HG03378 (cell line): ENCODE measurements around the gene SLITRK1.

ENCODE experiments used
- ATAC-seq: cut with Tn5 transposase; IDR thresholded peaks from one replicate; pipeline ENCODE4 v1.9.1; 2021; ENCODE audit warnings: mild to moderate bottlenecking, moderate library complexity; ENCODE audit not compliant: unreplicated experiment

SLITRK1 gene, protein sequence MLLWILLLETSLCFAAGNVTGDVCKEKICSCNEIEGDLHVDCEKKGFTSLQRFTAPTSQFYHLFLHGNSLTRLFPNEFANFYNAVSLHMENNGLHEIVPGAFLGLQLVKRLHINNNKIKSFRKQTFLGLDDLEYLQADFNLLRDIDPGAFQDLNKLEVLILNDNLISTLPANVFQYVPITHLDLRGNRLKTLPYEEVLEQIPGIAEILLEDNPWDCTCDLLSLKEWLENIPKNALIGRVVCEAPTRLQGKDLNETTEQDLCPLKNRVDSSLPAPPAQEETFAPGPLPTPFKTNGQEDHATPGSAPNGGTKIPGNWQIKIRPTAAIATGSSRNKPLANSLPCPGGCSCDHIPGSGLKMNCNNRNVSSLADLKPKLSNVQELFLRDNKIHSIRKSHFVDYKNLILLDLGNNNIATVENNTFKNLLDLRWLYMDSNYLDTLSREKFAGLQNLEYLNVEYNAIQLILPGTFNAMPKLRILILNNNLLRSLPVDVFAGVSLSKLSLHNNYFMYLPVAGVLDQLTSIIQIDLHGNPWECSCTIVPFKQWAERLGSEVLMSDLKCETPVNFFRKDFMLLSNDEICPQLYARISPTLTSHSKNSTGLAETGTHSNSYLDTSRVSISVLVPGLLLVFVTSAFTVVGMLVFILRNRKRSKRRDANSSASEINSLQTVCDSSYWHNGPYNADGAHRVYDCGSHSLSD

GRCh38 chr13:83881917-83882605 lies at the start of gene SLITRK1:
TSS of gene SLITRK1 (minus strand) at chr13:83882474. CDS start at chr13:83881507, 967 bp downstream.
- no peak for ATAC-seq

DNA sequence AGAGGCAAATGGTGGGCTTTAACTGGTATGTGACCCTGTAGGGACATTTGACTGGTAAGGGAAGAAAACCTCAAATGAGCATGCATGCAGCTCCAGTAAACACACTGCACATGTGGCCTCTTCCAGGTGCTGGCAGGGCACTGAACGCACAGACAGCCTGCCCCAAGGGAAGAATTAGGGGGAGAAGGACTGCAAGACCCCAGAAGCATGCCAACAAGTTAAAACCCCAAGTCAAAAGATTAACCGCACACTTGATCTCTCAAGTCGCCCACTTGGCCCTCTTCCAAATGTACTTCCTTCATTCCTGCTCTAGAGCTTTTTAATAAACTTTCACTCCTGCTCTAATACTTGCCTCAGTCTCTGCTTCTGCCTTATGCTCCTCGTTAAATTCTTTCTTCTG lies 46.9 kb upstream of the SLITRK1 start:
- no peak for ATAC-seq

DNA sequence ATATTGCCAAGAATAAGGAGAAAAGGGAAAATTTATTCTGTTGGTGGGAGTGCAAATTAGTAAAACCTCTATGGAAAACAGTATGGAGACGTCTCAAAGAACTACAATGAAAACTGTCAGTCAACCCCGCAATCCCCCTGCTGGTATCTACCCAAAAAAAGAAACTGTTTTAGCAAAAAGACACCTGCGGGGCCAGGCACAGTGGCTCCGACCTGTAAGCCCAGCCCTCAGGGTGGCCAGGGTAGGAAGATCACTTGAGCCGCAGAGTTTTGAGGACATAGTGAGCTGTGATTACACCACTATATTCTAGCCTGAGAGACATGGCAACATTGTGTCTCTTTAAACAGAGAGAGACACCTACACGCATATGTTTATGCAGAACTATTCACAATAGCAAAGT lies 37.5 kb upstream of the SLITRK1 start:
- ATAC-seq, result no peak

DNA sequence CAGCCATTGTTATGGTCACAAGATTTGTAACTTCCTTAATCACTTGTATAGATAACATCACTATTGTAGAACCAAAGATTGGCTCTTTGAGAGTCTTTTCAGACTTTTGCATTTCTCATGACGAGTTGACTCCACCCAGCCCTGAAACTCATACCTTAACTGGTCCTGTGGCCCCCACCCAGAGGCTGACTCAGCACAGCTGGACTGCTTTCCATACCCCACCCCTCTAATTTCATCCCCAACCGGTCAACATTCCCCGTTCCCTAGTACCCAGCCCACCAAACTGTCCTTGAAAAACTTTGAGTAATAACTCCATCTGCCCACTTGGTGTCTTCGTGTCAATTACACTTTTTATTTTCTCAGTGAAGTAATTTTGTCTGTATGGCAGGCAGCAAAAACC lies 32.1 kb upstream of the SLITRK1 start:
- no peak for ATAC-seq

GRCh38 chr13:83907196-83907989 lies 25.1 kb upstream of the SLITRK1 start:
- ATAC-seq, result no peak

GRCh38 chr13:83906240-83906820 lies 24.1 kb upstream of the SLITRK1 start:
- ATAC-seq, result no peak

- ATAC-seq, result no peak
These were observed 23.4 kb upstream of the SLITRK1 start for GRCh38 chr13:83905641-83906040.

GRCh38 chr13:83895994-83896580 lies 13.8 kb upstream of the SLITRK1 start:
- ATAC-seq, result no peak

- no peak for ATAC-seq
These were observed 8.1 kb upstream of the SLITRK1 start for GRCh38 chr13:83890358-83890757.

GRCh38 chr13:83884141-83884540 lies 1.9 kb upstream of the SLITRK1 start:
- no peak for ATAC-seq

GRCh38 chr13:83883061-83883523 lies 818 bp upstream of the SLITRK1 start:
- no peak for ATAC-seq

DNA sequence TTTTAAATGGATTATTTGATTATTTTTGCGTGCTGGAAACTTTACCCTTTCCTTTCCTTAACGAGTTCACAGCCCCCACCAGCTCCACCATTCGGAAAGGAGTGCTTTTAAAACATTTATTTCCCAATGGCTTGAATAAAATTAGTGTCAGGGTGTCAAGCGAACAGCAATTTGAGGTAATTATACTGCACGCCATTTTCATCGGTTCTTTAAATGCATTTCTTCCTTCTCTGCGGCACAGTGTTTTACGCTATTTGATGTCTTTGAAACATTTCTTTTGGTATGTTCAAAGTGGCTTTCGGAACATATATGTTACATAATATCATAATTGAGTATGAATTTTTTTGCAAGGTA lies 309 bp upstream of the SLITRK1 start:
- ATAC-seq, result no peak

DNA sequence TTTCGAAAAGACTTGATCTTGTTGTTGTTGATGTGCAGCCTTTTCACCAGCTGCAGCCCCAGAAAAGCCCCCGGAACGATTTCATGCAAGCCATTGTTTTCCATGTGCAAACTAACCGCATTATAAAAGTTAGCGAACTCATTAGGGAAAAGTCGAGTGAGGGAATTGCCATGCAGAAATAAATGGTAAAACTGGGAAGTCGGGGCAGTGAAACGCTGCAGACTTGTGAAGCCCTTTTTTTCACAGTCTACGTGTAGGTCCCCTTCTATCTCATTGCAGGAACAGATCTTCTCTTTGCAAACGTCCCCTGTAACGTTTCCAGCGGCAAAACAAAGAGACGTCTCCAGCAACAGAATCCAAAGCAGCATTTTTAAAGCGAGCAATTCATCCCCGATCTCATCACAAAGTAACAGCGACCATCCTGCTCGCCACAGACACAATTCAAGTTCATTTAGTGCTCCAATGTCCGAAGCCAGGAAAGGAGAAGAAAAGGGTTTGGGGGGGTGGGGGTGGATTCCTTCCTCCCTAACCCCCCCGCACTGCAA lies 1.1 kb downstream of the SLITRK1 start:
- ATAC-seq, result no peak

DNA sequence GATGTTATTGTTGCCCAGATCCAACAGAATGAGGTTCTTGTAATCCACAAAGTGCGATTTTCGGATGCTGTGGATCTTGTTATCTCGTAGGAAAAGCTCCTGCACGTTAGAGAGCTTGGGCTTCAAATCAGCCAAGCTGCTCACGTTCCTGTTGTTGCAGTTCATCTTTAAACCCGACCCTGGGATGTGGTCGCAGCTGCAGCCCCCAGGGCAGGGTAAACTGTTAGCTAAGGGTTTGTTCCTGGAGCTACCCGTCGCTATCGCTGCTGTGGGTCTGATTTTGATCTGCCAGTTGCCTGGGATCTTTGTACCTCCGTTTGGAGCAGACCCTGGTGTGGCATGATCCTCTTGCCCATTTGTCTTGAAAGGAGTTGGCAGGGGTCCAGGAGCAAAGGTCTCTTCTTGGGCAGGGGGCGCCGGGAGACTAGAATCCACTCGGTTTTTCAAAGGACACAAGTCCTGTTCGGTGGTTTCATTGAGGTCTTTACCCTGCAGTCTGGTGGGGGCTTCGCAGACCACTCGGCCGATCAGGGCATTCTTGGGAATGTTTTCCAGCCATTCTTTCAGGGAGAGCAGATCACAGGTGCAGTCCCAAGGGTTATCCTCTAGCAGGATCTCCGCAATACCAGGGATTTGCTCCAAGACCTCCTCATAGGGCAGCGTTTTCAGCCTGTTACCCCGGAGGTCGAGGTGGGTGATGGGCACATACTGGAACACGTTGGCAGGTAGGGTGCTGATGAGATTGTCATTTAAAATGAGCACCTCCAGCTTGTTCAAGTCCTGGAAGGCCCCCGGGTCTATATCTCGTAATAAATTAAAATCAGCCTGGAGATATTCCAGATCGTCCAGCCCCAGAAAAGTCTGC lies 1.8 kb downstream of the SLITRK1 start:
- ATAC-seq, result no peak

- no peak for ATAC-seq
These were observed 2.7 kb downstream of the SLITRK1 start for GRCh38 chr13:83879431-83880171.

GRCh38 chr13:83878691-83879430 lies 3.4 kb downstream of the SLITRK1 start:
- ATAC-seq, result no peak

DNA sequence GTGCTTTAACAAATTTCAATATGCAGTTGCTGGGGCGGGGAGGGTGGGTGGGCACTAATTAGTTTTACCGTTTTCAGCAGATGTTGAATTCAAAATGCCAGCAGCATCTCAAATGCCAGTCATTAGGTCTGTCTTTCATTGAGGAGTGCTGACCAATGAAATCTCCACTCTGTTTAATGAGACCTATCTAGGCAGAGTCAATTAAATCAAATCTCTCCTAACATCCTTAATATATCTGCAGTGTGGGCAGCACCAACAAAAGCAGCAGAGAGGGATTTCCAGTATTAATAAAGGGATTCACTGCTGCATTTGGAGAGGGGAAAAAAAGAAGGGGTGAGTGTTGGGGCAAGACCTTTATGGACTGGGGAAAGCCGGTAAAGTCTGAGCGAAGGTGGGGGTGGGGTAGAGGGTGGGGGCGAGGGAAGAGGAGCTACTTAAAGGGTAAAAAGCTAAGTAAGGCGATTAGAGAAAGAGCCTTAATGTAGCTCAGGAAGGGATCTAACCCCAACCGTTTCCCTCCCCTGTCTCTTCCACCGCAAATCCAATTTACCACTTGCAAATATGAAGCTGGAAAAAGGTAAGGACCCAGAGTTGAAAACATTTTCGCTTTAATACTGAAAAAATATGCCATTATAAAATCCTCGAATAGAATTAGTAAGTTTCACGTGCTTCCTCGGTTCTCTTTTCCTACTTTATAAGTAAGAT lies 4.5 kb downstream of the SLITRK1 start:
- ATAC-seq, result no peak
